ES-I3 (cell line): ENCODE data around the gene BRINP1.
"Not testable (repeated sequence)": the region's sequence is repeated elsewhere in the genome, so short reads cannot be mapped to it uniquely, and the experiment has no call there.

Experiments
- H3K36me3 ChIP-seq: 2 replicates; pipeline ENCODE4 v1.6.1; 2013; ENCODE audit warnings: mild to moderate bottlenecking, low read length, control low read depth, moderate library complexity; ENCODE audit not compliant: insufficient read depth
- H3K4me1 ChIP-seq: 2 replicates; pipeline ENCODE4 v1.6.1; 2013; ENCODE audit warnings: mild to moderate bottlenecking, control low read depth, low read length; ENCODE audit not compliant: insufficient read depth
- H3K9ac ChIP-seq: 2 replicates; pipeline ENCODE4 v1.6.1; 2013; ENCODE audit warnings: low read depth, mild to moderate bottlenecking, low read length, moderate library complexity
- H3K9me3 ChIP-seq: 2 replicates; pipeline ENCODE4 v1.6.1; 2013; ENCODE audit warnings: mild to moderate bottlenecking, low read length, moderate library complexity; ENCODE audit not compliant: control insufficient read depth, insufficient read depth

The BRINP1 gene

DNA sequence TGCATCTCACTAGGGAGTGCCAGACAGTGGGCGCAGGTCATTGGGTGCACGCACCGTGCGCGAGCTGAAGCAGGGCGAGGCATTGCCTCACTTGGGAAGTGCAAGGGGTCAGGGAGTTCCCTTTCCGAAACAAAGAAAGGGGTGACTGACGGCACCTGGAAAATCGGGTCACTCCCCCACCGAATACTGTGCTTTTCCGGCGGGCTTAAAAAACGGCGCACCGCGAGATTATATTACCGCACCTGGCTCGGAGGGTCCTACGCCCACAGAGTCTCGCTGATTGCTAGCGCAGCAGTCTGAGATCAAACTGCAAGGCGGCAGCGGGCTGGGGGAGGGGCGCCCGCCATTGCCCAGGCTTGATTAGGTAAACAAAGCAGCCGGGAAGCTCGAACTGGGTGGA lies 200.0 kb downstream of the BRINP1 start:
- not testable (repeated sequence) for H3K9me3 ChIP-seq, H3K4me1 ChIP-seq, H3K36me3 ChIP-seq
- peak overlapping the region; percentile 82 for H3K9ac ChIP-seq

DNA sequence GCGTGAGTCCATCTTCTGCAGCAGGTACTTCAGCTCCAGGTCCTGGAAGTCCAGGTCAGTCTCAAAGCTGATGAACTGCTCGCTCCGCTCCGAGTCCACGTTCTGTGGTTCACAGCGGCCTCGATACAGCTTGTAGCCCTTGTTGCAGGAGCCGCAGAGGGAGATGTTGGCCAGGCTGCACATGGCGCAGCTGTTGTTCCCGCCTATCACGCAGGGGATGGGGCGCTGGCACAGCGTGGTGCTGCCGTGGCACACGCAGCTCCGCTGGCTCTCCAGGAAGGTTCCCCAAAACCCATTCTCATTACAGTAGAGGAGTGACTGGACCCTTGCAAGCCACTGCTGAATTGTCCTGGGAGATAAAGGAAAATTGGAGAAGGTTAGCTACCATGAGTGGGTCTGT lies 201.4 kb downstream of the BRINP1 start:
- H3K36me3 ChIP-seq: 0 out of 2 replicates have a peak, but pooled peaks cover 2% of the 10 kb centered on the region
- H3K9me3 ChIP-seq: no peaks in the 10 kb centered on the region
- H3K9ac ChIP-seq: no peak overlapping the region
- H3K4me1 ChIP-seq: no peaks in the 10 kb centered on the region

DNA sequence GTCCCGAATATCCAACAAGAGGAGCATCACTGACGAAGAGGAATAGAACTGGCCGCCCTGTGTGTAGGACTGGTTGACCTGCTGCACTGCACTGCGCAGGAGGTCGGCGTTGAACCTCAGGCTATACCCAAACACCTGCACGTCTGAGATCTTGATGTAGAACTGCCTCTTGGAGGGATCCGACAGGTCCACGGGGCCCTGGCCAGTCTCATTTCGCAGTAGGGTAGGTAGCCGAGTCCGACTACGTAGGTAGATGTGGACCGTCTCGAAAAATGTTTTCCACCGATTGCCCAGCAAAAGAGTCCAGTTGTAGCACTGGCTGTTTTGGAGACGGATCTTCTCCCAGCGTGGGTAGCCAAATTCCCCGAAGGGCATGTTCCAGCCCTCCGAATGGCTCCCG lies 202.0 kb downstream of the BRINP1 start:
- H3K36me3 ChIP-seq: 0 out of 2 replicates have a peak, but pooled peaks cover 2% of the 10 kb centered on the region
- H3K9me3 ChIP-seq: no peaks in the 10 kb centered on the region
- H3K4me1 ChIP-seq: no peaks in the 10 kb centered on the region
- H3K9ac ChIP-seq: no peak overlapping the region

GRCh38 chr9:119166096-119166495 lies 203.1 kb downstream of the BRINP1 start:
- H3K36me3 ChIP-seq: 0 out of 2 replicates have a peak, but pooled peaks cover 2% of the 10 kb centered on the region
- H3K9me3 ChIP-seq: no peaks in the 10 kb centered on the region
- H3K9ac ChIP-seq: no peak overlapping the region
- no peaks in the 10 kb centered on the region for H3K4me1 ChIP-seq

GRCh38 chr9:119165131-119165530 lies 204.1 kb downstream of the BRINP1 start:
- no peaks in the 10 kb centered on the region for H3K9me3 ChIP-seq
- no peaks in the 10 kb centered on the region for H3K4me1 ChIP-seq
- H3K36me3 ChIP-seq: 0 out of 2 replicates have a peak, but pooled peaks cover 2% of the 10 kb centered on the region
- no peak overlapping the region for H3K9ac ChIP-seq

GRCh38 chr9:119164716-119165115 lies 204.5 kb downstream of the BRINP1 start:
- H3K9me3 ChIP-seq: no peaks in the 10 kb centered on the region
- no peak overlapping the region for H3K9ac ChIP-seq
- H3K4me1 ChIP-seq: no peaks in the 10 kb centered on the region
- 0 out of 2 replicates have a peak, but pooled peaks cover 2% of the 10 kb centered on the region for H3K36me3 ChIP-seq

GRCh38 chr9:119160551-119160950 lies 208.7 kb downstream of the BRINP1 start:
- H3K36me3 ChIP-seq: no peaks in the 10 kb centered on the region
- no peaks in the 10 kb centered on the region for H3K9me3 ChIP-seq
- H3K9ac ChIP-seq: no peak overlapping the region
- no peaks in the 10 kb centered on the region for H3K4me1 ChIP-seq

DNA sequence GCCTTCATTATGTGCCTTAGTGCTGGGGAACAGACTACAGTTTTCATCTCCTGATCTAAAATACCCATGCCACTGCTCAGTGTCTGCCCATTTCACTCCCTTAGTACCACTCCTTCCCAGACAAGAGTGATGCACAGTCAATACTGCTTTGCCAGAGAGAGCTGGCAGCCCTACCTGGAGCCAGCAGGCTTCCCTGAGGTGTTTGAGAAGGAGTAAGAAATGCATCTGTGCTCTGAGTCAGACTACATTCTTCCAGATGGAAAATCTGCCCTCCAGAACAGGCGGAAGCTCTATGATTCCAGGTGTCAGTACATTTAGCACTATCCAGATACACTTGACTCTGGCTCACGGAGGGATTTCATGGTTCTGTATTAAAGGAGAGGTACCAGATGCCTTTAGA lies 209.8 kb downstream of the BRINP1 start:
- Histone ChIP-seq H3K9me3 (no peaks in the 10 kb centered on the region), H3K36me3 (no peaks in the 10 kb centered on the region), H3K9ac (no peak overlapping the region), H3K4me1 (no peaks in the 10 kb centered on the region)

GRCh38 chr9:119157196-119157595 lies 212.0 kb downstream of the BRINP1 start:
- Histone ChIP-seq H3K36me3 (no peaks in the 10 kb centered on the region), H3K9me3 (no peaks in the 10 kb centered on the region), H3K4me1 (no peaks in the 10 kb centered on the region), H3K9ac (no peak overlapping the region)

- H3K4me1 ChIP-seq: no peaks in the 10 kb centered on the region
- H3K9ac ChIP-seq: no peak overlapping the region
- H3K9me3 ChIP-seq: no peaks in the 10 kb centered on the region
- no peaks in the 10 kb centered on the region for H3K36me3 ChIP-seq
These were observed 212.9 kb downstream of the BRINP1 start for GRCh38 chr9:119156354-119156753.

GRCh38 chr9:119154527-119154926 lies 214.7 kb downstream of the BRINP1 start:
- Histone ChIP-seq H3K9me3 (no peaks in the 10 kb centered on the region), H3K4me1 (no peaks in the 10 kb centered on the region; the same call in 1 of the 2 replicates), H3K36me3 (no peaks in the 10 kb centered on the region), H3K9ac (no peak overlapping the region)

DNA sequence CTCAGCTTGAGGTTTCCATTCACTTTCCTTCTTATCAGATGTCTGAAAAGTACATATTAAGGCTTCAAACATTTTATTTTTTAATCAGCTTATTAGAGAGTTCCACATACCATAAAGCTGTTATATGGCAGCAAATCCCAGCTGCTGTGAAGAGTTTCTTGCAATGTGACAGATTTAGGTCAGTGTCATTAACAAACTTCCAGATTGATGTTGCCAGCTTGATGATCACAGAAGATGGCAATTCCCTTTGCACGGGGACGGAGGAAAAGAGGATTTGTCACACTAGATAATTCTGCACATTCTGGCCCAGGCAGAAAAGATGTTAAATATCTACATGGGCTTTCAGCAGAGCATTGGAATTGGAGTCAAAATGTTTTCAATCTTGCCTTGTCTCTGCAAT lies 215.8 kb downstream of the BRINP1 start:
- H3K4me1 ChIP-seq: peaks cover 7% of the 10 kb centered on the region
- no peak overlapping the region for H3K9ac ChIP-seq
- no peaks in the 10 kb centered on the region for H3K9me3 ChIP-seq
- H3K36me3 ChIP-seq: no peaks in the 10 kb centered on the region

DNA sequence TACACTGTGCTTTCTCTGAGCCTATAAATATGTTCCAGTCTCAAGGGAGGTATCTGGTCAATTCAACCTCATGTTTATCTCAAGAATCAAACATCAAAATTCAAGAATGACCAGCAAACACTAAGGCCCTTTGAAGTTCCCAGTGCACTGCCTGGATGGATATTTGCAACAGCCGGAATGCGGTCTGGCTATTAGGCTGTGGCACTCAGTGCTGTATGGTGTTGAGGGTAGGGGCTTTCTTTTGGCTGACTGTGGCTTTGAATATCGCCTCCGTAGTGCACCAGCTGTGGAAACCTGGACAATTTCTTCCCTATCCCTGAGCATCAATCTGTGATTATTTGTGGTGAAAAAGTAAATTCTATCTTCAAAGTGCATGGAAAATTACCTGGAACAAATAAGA lies 220.4 kb downstream of the BRINP1 start:
- no peaks in the 10 kb centered on the region for H3K36me3 ChIP-seq
- H3K4me1 ChIP-seq: peaks cover 7% of the 10 kb centered on the region
- no peak overlapping the region for H3K9ac ChIP-seq
- no peaks in the 10 kb centered on the region for H3K9me3 ChIP-seq

DNA sequence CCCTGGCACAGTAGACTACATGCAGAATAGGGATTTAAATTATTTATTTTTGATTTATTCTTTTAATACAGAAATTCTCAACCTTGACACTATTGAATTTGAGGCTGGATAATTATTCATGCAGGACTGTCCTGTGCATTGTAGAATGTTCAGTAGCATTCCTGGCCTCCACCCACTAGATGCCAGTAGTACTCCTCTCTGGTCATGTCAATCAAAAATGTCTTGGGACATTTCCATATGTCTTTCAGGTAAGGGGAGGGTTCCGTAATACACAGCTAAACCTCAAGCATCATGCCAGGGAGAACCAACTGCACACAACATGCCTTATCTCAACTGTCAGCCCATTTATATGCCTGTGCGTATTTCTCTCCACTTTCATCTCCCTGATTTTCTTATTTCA lies 231.8 kb downstream of the BRINP1 start:
- H3K9me3 ChIP-seq: no peaks in the 10 kb centered on the region
- H3K36me3 ChIP-seq: no peaks in the 10 kb centered on the region
- no peaks in the 10 kb centered on the region for H3K4me1 ChIP-seq
- no peak overlapping the region for H3K9ac ChIP-seq

DNA sequence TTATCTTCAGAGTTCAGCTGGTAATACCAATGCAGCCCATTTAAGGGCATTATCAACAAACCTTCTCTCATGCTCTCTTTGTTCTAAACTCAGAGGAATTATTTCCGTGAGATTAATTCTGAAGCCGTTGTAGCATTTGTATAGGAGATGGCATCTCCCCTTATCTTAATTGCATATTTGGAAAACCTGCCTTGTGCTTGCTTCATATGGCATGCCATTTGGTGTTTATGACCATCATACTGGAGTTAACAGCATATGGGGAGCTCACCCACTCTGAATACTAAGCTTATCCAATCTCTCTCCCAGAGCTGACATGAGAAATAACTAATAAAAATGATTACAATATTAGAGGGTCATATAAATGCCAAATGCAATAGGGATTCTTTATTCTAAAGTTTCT lies 243.2 kb downstream of the BRINP1 start:
- Histone ChIP-seq H3K4me1 (no peaks in the 10 kb centered on the region; the same call in 1 of the 2 replicates), H3K9ac (no peak overlapping the region), H3K9me3 (no peaks in the 10 kb centered on the region), H3K36me3 (no peaks in the 10 kb centered on the region; the same call in 1 of the 2 replicates)

DNA sequence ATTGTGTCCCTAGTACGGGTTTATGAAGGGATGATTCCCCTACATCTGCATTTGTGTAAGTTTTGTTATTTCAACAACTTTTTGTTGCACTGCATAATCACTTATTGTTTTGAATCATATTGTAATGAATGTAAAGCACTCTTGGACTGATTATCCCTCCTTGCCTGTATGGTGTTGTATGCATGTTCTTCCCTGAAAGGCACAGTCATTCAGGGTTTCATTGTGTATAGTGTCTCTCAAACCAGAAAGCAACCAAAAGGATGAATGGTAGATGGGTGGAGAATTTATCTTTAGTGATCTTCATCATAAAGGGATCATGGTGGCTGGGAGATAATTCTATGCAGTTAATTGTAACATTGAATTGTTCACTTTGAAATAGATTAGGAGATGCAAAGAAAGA lies 247.3 kb downstream of the BRINP1 start:
- H3K9ac ChIP-seq: no peak overlapping the region
- no peaks in the 10 kb centered on the region; the same call in 1 of the 2 replicates for H3K36me3 ChIP-seq
- H3K9me3 ChIP-seq: no peaks in the 10 kb centered on the region; the same call in 1 of the 2 replicates
- H3K4me1 ChIP-seq: no peaks in the 10 kb centered on the region; the same call in 1 of the 2 replicates
